GM12874 (cell line): Measurements from ENCODE around the gene NPAS3.

ENCODE experiments used
- TF ChIP-seq, protein P1 (sequence below): IDR thresholded peaks from 2 replicates; pipeline ENCODE4 v1.5.1; 2011; ENCODE audit warnings: low read depth, mild to moderate bottlenecking, control low read depth, low read length, moderate library complexity; ENCODE audit not compliant: insufficient read depth

Gene NPAS3

DNA sequence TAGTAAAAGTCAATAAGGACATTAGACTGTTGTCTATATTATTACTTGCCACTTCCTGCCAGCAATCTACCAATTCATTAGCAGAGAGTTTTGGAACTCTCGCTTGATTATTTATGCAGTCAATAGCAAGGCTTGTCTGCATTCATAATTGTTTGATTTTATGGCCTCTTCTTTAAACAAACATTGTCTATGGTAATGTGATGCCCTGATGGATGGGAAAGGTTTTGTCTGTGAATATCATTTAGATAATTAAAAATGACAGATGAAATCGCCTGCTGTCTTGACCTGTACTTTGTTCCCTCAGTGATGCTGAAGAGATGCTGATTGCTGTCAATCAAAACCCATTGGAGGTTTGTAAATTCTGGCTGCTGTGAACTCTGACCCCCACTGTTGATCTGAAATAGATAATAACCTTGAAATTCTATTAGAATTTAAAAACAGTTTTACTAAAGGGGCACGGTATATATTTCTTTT, 455.3 kb downstream of the NPAS3 start:
- TF ChIP-seq, protein P1, sequence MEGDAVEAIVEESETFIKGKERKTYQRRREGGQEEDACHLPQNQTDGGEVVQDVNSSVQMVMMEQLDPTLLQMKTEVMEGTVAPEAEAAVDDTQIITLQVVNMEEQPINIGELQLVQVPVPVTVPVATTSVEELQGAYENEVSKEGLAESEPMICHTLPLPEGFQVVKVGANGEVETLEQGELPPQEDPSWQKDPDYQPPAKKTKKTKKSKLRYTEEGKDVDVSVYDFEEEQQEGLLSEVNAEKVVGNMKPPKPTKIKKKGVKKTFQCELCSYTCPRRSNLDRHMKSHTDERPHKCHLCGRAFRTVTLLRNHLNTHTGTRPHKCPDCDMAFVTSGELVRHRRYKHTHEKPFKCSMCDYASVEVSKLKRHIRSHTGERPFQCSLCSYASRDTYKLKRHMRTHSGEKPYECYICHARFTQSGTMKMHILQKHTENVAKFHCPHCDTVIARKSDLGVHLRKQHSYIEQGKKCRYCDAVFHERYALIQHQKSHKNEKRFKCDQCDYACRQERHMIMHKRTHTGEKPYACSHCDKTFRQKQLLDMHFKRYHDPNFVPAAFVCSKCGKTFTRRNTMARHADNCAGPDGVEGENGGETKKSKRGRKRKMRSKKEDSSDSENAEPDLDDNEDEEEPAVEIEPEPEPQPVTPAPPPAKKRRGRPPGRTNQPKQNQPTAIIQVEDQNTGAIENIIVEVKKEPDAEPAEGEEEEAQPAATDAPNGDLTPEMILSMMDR = no peak

DNA sequence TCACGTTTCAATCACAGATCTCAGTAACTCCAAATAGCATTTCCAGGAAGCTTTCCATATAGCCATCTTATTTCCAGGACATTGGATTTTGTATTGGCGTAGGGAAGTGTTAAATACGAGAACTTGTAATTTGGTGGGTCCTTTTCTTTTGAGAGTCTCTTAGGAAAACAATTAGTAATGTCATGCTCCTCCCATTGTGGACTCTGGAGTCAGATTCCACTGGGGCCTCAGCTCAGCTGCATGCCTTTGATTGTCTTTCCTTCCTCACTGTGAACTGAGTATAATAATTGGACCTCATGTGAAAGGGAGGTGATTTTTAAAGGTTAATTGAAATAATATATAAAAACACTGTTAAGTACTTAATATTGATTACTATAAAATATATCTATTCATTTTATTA, 462.6 kb downstream of the NPAS3 start:
- TF ChIP-seq, protein P1 = no peak

DNA sequence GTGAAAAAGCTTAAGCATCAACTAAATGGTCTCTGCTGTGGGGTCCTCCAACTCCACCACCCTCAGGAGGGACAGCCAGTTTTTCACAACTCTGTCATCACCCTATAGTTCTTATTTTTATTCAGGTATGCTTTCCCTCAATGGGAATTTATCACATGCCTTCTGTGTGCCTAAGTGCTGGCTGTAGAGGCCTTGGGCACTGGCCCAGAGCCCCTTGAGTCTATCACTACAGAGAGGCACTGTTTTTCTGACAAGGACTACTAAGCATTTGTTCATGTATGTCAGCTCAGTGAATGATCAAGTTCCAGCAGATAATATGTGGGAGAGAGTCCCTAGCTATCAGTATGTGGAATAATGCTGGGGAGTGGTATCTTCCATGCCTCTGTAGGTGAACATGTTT, 463.9 kb downstream of the NPAS3 start:
- TF ChIP-seq, protein P1 = no peak

DNA sequence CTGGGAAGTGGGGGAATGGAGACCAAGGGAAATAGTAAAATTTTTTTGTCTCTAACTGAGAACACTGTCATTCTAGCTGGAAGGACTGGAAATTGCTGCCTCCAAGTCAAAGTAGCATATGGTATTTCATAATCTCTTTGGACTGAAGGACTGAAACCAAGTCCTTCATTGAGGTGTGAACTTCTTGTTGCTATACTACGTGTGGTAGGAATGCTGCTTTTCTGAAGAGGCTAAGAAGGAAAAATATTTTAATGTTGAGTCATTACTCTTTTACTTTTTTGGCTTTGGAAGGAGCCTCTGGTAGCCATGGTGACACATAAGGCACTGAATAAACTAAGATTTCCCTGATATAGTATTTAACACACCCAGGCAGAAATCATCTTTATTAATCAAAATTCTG, 465.4 kb downstream of the NPAS3 start:
- TF ChIP-seq, protein P1 = no peak

DNA sequence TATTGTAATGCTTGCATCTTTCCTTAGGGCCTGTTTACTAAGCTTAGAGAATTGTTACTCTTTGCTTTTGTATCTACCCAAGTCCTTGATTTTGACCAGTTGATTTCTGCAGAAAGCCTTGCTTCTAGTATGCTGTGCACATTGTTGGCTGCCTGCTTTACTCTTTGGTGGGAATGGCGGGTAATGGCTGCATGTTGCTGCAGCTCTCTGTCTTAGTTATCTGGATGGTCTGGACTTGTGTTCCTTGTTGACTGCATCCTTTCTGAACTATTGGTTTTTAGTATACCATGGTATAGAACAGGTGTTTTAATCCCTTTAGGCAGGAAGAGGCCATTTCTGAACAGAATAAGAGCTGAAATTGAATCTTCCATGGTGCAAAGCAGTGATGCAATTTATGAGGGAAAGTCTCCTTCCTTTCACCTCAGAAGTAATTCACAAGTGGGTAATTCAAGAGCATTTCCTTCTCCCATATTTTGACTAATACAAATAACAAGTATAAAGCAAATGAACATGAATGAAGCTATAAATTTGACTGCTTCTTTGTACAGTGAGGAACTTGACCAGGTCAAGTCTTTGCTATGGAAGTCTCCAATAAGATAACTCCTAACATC, 466.4 kb downstream of the NPAS3 start:
- TF ChIP-seq, protein P1 = no peak

DNA sequence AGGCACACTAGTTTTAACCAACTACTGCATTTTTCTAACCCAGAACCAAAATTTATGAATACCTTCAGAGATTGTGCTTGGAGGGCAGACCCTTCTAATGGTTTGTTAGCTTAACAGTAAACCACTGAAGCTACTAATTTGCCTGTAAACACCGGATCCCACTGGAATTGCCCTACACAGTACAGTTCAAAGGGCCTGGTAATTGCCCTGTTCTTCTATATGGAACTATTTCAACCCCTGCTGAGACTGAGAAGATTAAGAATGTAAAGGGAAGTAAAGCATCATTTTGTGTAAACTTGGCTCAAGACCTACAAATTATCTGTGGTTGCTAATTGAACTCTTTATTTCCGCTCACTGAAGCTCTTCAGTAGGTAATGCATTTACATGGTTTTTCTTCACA, 468.1 kb downstream of the NPAS3 start:
- TF ChIP-seq, protein P1 = no peak

DNA sequence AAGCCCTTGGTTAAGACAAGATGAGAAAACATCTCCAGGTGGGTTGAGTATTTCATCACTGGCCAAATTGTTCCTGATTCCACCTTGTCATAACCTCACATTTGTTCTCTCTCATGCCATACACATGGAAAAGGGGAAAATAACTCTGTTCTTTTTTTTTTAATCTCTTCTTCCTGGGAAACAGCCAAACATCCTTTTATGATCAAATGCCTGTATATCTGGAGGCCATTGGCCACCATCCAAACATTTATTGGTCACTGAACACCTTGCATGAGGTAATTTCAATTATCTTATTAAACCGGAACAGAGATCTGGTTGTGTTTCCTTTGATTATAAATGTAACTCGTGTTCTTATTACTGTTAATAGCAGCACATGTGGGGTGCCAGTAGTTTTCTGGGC, 469.6 kb downstream of the NPAS3 start:
- TF ChIP-seq, protein P1 = no peak
